ENCODE data around the gene CWC25. TPM values are rescaled to one million over a fixed set of nuclear protein-coding genes. Genes with fewer than 3 reads are reported as not detected.
"Not testable (repeated sequence)": the region's sequence is repeated elsewhere in the genome, so short reads cannot be mapped to it uniquely, and the experiment has no call there.

The CWC25 gene
- total and polyA plus RNA-seq, 11 donors: 6.7 to 11.1 (median 8.5) TPM

DNA sequence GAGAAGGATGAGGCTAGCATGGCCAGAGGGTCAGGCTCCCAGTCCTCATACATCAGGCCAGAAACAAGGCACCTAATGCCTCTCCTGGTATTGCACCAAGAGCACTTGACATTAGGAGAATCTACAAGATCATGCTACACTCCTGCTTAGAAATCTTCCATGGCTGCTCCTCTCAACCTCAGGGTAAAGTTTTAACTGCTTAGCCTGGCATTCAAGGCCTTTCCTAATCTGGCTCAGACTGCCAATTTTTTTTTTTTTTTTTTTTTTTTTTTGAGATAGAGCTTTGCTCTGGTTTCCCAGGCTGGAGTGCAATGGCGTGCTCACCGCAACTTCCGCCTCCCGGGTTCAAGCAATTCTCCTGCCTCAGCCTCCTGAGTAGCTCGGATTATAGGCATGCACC lies 34.0 kb downstream of the CWC25 start:
- no peak for TF ChIP-seq POLR2A (IDR thresholded peaks at IDR 0.05)
- TF ChIP-seq, protein P1, sequence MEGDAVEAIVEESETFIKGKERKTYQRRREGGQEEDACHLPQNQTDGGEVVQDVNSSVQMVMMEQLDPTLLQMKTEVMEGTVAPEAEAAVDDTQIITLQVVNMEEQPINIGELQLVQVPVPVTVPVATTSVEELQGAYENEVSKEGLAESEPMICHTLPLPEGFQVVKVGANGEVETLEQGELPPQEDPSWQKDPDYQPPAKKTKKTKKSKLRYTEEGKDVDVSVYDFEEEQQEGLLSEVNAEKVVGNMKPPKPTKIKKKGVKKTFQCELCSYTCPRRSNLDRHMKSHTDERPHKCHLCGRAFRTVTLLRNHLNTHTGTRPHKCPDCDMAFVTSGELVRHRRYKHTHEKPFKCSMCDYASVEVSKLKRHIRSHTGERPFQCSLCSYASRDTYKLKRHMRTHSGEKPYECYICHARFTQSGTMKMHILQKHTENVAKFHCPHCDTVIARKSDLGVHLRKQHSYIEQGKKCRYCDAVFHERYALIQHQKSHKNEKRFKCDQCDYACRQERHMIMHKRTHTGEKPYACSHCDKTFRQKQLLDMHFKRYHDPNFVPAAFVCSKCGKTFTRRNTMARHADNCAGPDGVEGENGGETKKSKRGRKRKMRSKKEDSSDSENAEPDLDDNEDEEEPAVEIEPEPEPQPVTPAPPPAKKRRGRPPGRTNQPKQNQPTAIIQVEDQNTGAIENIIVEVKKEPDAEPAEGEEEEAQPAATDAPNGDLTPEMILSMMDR (IDR thresholded peaks at IDR 0.05): no peak
- ATAC-seq (no peak), DNase-seq (no peak)
- Histone ChIP-seq H3K4me3 (no peak overlapping the region), H3K36me3 (peaks cover 0 to 39% (median 30%) of the 10 kb centered on the region in 9 donors), H3K4me1 (peaks cover 0 to 24% (median 13%) of the 10 kb centered on the region in 12 donors), H3K9me3 (no peaks in the 10 kb centered on the region), H3K27ac (no peak overlapping the region), H3K27me3 (no peaks in the 10 kb centered on the region)
- intact Hi-C loops (cut with DNase I): no loop called here
- WGBS, 4 donors: 83 to 99% (median 95%) methylated on average over 5 of the region's 5 CpGs

DNA sequence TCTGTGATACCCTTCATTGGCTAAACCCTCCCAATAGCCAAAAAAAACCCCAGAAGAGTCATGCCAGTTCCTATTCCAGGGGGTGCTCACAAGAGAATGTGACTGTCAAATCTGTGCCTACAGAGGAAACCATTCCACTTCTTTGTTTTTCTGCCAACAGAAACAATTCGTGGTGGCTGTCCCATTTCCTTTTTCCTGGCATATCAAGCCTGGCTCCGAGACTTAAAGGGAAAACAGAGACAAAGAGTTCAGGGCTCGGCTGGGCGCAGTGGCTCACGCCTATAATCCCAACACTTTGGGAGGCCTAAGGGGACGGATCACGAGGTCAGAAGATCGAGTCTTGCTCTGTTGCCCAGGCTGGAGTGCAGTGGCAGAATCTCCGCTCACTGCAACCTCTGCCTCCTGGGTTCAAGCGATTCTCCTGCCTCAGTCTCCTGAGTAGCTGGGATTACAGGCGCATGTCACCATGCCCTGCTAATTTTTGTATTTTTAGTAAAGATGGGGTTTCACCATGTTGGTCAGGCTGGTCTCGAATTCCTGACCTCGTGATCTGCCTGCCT lies 34.9 kb downstream of the CWC25 start:
- H3K9me3 ChIP-seq; intact Hi-C loops (cut with DNase I); ATAC-seq; H3K27me3 ChIP-seq; H3K27ac ChIP-seq; H3K4me3 ChIP-seq; DNase-seq: not testable (repeated sequence)
- H3K36me3 ChIP-seq: peaks cover 0 to 40% (median 33%) of the 10 kb centered on the region in 9 donors
- WGBS, 4 donors: 67 to 79% (median 73%) methylated on average over 13 of the region's 13 CpGs
- peaks cover 0 to 22% (median 9%) of the 10 kb centered on the region in 12 donors for H3K4me1 ChIP-seq

DNA sequence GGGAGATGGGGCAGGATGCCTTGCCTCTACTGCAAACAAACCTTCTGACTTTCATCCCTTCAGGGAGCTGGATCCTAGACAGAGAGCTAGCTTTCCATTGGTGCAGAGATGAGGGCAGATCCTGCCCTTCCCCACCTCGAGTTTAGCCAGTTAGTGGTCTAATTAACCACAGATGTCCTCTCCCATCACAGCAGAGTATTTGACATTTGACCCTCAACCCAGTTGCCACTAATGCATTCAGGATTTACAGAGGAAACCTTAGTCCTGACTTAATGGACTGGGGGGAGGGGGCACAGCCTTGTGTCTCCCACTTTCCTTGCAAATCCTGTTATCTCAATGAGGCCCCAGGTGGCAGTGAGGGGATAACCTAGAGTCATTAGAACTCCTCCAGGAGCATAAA lies 35.9 kb downstream of the CWC25 start:
- H3K27me3 ChIP-seq: no peaks in the 10 kb centered on the region
- peaks cover 0 to 22% (median 9%) of the 10 kb centered on the region in 12 donors for H3K4me1 ChIP-seq
- TF ChIP-seq POLR2A (IDR thresholded peaks at IDR 0.05): no peak
- TF ChIP-seq, protein P1 (IDR thresholded peaks at IDR 0.05): no peak
- DNase-seq (no peak), ATAC-seq (no peak)
- no peaks in the 10 kb centered on the region for H3K9me3 ChIP-seq
- intact Hi-C loops (cut with DNase I): no loop called here
- no peak overlapping the region for H3K4me3 ChIP-seq
- 0 to 19% (median 8%) methylated on average over 1 of the region's 1 CpG for WGBS, 4 donors
- H3K27ac ChIP-seq: no peak overlapping the region
- peaks cover 0 to 48% (median 36%) of the 10 kb centered on the region in 9 donors for H3K36me3 ChIP-seq

DNA sequence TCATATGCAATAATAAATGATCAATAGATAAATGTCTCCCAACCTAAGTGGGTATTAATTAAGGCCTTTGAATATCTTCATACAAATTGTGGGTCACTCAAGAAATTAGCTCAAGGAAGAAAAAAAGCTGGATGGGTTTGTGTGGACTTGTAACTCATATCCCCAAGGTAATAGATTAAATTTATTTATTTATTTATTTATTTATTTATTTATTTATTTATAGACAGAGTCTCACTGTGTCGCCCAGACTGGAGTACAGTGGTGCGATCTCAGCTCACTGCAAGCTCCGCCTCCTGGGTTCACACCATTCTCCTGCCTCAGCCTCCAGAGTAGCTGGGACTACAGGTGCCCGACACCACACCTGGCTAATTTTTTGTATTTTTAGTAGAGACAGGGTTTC lies 37.1 kb downstream of the CWC25 start:
- Histone ChIP-seq H3K4me1 (peaks cover 0 to 22% (median 9%) of the 10 kb centered on the region in 12 donors), H3K36me3 (peaks cover 0 to 55% (median 44%) of the 10 kb centered on the region in 9 donors)
- WGBS, 4 donors: 90 to 97% (median 95%) methylated on average over 4 of the region's 4 CpGs
- ATAC-seq; intact Hi-C loops (cut with DNase I); H3K4me3 ChIP-seq; H3K9me3 ChIP-seq; H3K27ac ChIP-seq; H3K27me3 ChIP-seq; DNase-seq: not testable (repeated sequence)

DNA sequence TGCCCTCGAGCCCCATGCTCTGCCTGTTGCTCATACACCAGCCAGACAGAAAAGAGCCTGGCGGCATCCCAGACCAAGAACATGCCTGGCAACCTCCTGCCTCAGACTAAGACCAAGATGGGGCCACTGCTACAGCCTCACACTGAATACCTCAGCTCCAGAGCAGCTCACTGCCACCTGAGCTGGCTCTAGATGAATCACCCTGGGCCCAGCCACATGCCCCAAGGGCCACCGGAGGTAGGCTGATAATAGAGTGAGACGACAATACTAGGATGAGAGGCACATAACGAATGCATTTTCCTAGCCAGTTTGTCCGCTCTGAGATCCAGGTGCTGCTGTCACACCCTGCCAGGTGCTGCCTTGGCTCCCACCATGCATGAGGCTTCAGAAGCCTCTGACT lies 38.7 kb downstream of the CWC25 start:
- Histone ChIP-seq H3K4me1 (peaks cover 0 to 22% (median 9%) of the 10 kb centered on the region in 12 donors), H3K36me3 (peaks cover 0 to 61% (median 54%) of the 10 kb centered on the region in 9 donors), H3K9me3 (no peaks in the 10 kb centered on the region), H3K27ac (no peak overlapping the region), H3K4me3 (no peak overlapping the region), H3K27me3 (no peaks in the 10 kb centered on the region)
- 79 to 100% (median 84%) methylated on average over 3 to 6 of the region's 6 CpGs for WGBS, 4 donors
- intact Hi-C loops (cut with DNase I): no loop called here
- ATAC-seq: no peak
- TF ChIP-seq, protein P1 (IDR thresholded peaks at IDR 0.05): no peak
- TF ChIP-seq POLR2A (IDR thresholded peaks at IDR 0.05): no peak
- DNase-seq: no peak

All from heart left ventricle (tissue), 16 donors.